GM12892 (cell line): ENCODE measurements around the gene TRPV3.

ENCODE experiments used
- POLR2A ChIP-seq: IDR thresholded peaks from 2 replicates; pipeline ENCODE4 v1.6.1; 2011; ENCODE audit warnings: low read depth, low read length, control low read depth
- POLR2AphosphoS5 ChIP-seq: IDR thresholded peaks from 2 replicates; pipeline ENCODE4 v1.6.1; 2011; ENCODE audit warnings: low read depth, low read length, control low read depth

GRCh38 chr17:3590231-3590630, 32.6 kb upstream of the TRPV3 start:
- TF ChIP-seq POLR2A: no peak
- TF ChIP-seq POLR2AphosphoS5: no peak
